ENCODE measurements around the gene ZNF217.
"Not testable (repeated sequence)": the region's sequence is repeated elsewhere in the genome, so short reads cannot be mapped to it uniquely, and the experiment has no call there.

The ZNF217 gene

GRCh38 chr20:53581444-53582250 lies 12.0 kb downstream of the ZNF217 start:
- no peak for DNase-seq

- no peak for DNase-seq
Observed at GRCh38 chr20:53580376-53581111, 13.1 kb downstream of the ZNF217 start.

- DNase-seq: no peak
Observed at GRCh38 chr20:53579581-53580375, 13.9 kb downstream of the ZNF217 start.

GRCh38 chr20:53579266-53579580 lies 14.4 kb downstream of the ZNF217 start:
- DNase-seq: no peak

- peak; percentile 42 for DNase-seq
Observed at GRCh38 chr20:53578492-53579222, 15.0 kb downstream of the ZNF217 start.

GRCh38 chr20:53576586-53577318 lies 16.9 kb downstream of the ZNF217 start:
- no peak for DNase-seq

GRCh38 chr20:53576195-53576580 lies 17.5 kb downstream of the ZNF217 start:
- no peak for DNase-seq

- no peak for DNase-seq
Observed at GRCh38 chr20:53575481-53576194, 18.0 kb downstream of the ZNF217 start.

- DNase-seq: no peak
Observed at GRCh38 chr20:53574819-53575218, 18.8 kb downstream of the ZNF217 start.

- no peak for DNase-seq
Observed at GRCh38 chr20:53574259-53574789, 19.3 kb downstream of the ZNF217 start.

- DNase-seq: no peak
Observed at GRCh38 chr20:53571555-53572286, 21.9 kb downstream of the ZNF217 start.

- no peak for DNase-seq
Observed at GRCh38 chr20:53570446-53571276, 23.0 kb downstream of the ZNF217 start.

- DNase-seq: no peak
Observed at GRCh38 chr20:53569606-53570307, 23.9 kb downstream of the ZNF217 start.

GRCh38 chr20:53569005-53569404 lies 24.6 kb downstream of the ZNF217 start:
- no peak for DNase-seq

- DNase-seq: no peak
Observed at GRCh38 chr20:53568351-53568750, 25.3 kb downstream of the ZNF217 start.

- no peak for DNase-seq
Observed at GRCh38 chr20:53567379-53567917, 26.2 kb downstream of the ZNF217 start.

GRCh38 chr20:53566623-53567022 lies 27.0 kb downstream of the ZNF217 start:
- not testable (repeated sequence) for DNase-seq

GRCh38 chr20:53565254-53565653 lies 28.4 kb downstream of the ZNF217 start:
- no peak for DNase-seq

Data from NCI-H510A (cell line).